Erythroblast (primary cell): Measurements from ENCODE around the gene GPR52.

Experiments used
- GATA1 ChIP-seq: IDR thresholded peaks from 2 replicates; pipeline ENCODE4 v1.6.1; 2011; ENCODE audit warnings: low read depth, mild to moderate bottlenecking, control low read depth, low read length, moderate library complexity
- POLR2A ChIP-seq: IDR thresholded peaks from 2 replicates; pipeline ENCODE4 v1.6.1; 2011; ENCODE audit warnings: mild to moderate bottlenecking, low read length

GRCh38 chr1:174406421-174406820 lies 41.3 kb upstream of the GPR52 start:
- TF ChIP-seq POLR2A: no peak
- TF ChIP-seq GATA1: no peak
